ENCODE measurements around the gene AKNA.

DNA sequence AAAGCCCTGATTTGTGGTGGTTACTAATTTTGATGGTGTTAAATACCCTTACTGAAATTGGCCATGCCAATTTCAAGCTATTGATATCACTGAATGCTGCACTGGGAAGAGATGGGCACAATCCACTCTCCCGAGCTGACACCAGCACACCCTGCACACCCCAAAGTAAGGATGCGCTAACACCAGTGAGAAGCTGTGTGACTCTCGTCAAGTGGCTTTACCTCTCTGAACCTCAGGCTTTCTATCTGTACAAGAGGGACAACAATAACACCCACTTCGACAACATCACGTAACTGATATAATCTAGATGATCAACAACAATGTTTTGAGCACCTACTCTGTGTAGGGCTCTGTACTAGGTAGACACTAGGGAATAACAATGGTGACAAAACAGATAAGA lies 8.0 kb upstream of the AKNA start:
- TF ChIP-seq, protein P1, sequence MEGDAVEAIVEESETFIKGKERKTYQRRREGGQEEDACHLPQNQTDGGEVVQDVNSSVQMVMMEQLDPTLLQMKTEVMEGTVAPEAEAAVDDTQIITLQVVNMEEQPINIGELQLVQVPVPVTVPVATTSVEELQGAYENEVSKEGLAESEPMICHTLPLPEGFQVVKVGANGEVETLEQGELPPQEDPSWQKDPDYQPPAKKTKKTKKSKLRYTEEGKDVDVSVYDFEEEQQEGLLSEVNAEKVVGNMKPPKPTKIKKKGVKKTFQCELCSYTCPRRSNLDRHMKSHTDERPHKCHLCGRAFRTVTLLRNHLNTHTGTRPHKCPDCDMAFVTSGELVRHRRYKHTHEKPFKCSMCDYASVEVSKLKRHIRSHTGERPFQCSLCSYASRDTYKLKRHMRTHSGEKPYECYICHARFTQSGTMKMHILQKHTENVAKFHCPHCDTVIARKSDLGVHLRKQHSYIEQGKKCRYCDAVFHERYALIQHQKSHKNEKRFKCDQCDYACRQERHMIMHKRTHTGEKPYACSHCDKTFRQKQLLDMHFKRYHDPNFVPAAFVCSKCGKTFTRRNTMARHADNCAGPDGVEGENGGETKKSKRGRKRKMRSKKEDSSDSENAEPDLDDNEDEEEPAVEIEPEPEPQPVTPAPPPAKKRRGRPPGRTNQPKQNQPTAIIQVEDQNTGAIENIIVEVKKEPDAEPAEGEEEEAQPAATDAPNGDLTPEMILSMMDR (IDR thresholded peaks at IDR 0.05; ENCODE audit: low read length) = no peak
- no peak for TF ChIP-seq EZH2 (optimal IDR thresholded peaks at IDR 0.05; ENCODE audit: low read depth, low read length)
